ENCODE results near the gene MCIDAS. TPM values are rescaled to one million over a fixed set of nuclear protein-coding genes. Genes with fewer than 3 reads are reported as not detected.

The MCIDAS gene
- total and polyA plus RNA-seq, 2 of the 8 experiments (the other 6 are each of a cell fraction or from before 2014, with no cell fraction given) = 0.15 TPM; not detected in 1

GRCh38 chr5:55171471-55171870 lies 55.6 kb downstream of the MCIDAS start (continued):
- TF ChIP-seq SP4 (IDR thresholded peaks at IDR 0.05; ENCODE audit: low read length) = no peak

MicroRNA genes within 50 kb of the gene (microRNA counts, 767-probe panel; counts per million panel counts)
- microRNA hsa-miR-449a (879 counts per million, percentile 95 among the panel's probes with 10 or more counts), microRNA hsa-miR-449b-5p (879 counts per million, percentile 95 among the panel's probes with 10 or more counts), microRNA hsa-miR-449c-5p (879 counts per million, percentile 95 among the panel's probes with 10 or more counts)

Small RNA genes within 50 kb of the gene (microRNA-seq; reads per million reads assigned to microRNA genes)
- gene MIR449A (ENCODE audit: borderline microRNAs expressed in 2 of 2, borderline number of aligned reads in 2 of 2, borderline replicate concordance in 1 of 2) = 2.6 to 3.9 reads per million in 2 experiments
- 0 reads per million in 2 experiments for gene MIR449B (ENCODE audit: borderline microRNAs expressed in 2 of 2, borderline number of aligned reads in 2 of 2, borderline replicate concordance in 1 of 2)
- 0.23 to 2.6 reads per million in 2 experiments for gene MIR449C (ENCODE audit: borderline microRNAs expressed in 2 of 2, borderline number of aligned reads in 2 of 2, borderline replicate concordance in 1 of 2)

Small RNA genes within 50 kb of the gene (small RNA-seq; reads per million reads assigned to genes)
- 1.2 reads per million for gene MIR449A (ENCODE audit: insufficient read depth)
- 1.0 reads per million for gene MIR449B (ENCODE audit: insufficient read depth)
- gene MIR449C (ENCODE audit: insufficient read depth) = 10.5 reads per million, percentile 83 among the genes with 10 or more reads in this experiment

Other genes starting within 250 kb of the MCIDAS start
- not detected in 2 replicates for gene ESM1, start 241.7 kb downstream of the MCIDAS start, total RNA-seq (2021; fragmentation: NEBNext Ultra II Directional; extraction: Animal tissue kit (Norgen Biotek cat#: 25700))
- gene ESM1, start 241.7 kb downstream of the MCIDAS start, polyA plus RNA-seq (2011; rRNA removed) = not detected in 2 replicates
- gene GZMK, start 203.1 kb downstream of the MCIDAS start, total RNA-seq (2021; fragmentation: NEBNext Ultra II Directional; extraction: Animal tissue kit (Norgen Biotek cat#: 25700)) = not detected in 2 replicates
- gene GZMK, start 203.1 kb downstream of the MCIDAS start, polyA plus RNA-seq (2011; rRNA removed) = not detected in 2 replicates
- gene GZMA, start 124.7 kb downstream of the MCIDAS start, total RNA-seq (2021; fragmentation: NEBNext Ultra II Directional; extraction: Animal tissue kit (Norgen Biotek cat#: 25700)) = not detected in 2 replicates
- not detected in 2 replicates for gene GZMA, start 124.7 kb downstream of the MCIDAS start, polyA plus RNA-seq (2011; rRNA removed)
- gene GPX8, start 67.1 kb downstream of the MCIDAS start, total RNA-seq (2021; fragmentation: NEBNext Ultra II Directional; extraction: Animal tissue kit (Norgen Biotek cat#: 25700)) = 55.5 and 60.4 TPM in 2 replicates
- 11.2 and 19.5 TPM in 2 replicates for gene GPX8, start 67.1 kb downstream of the MCIDAS start, polyA plus RNA-seq (2011; rRNA removed)
- gene CDC20B, start 54.1 kb downstream of the MCIDAS start, total RNA-seq (2021; fragmentation: NEBNext Ultra II Directional; extraction: Animal tissue kit (Norgen Biotek cat#: 25700)) = not detected in 2 replicates
- 0.06 and 0.08 TPM in 2 replicates for gene CDC20B, start 54.1 kb downstream of the MCIDAS start, polyA plus RNA-seq (2011; rRNA removed)
- gene CCNO, start 6.3 kb upstream of the MCIDAS start, total RNA-seq (2021; fragmentation: NEBNext Ultra II Directional; extraction: Animal tissue kit (Norgen Biotek cat#: 25700)) = 0.27 and 0.41 TPM in 2 replicates
- gene CCNO, start 6.3 kb upstream of the MCIDAS start, polyA plus RNA-seq (2011; rRNA removed) = 0.14 and 0.33 TPM in 2 replicates
- gene DHX29, start 80.4 kb upstream of the MCIDAS start, total RNA-seq (2021; fragmentation: NEBNext Ultra II Directional; extraction: Animal tissue kit (Norgen Biotek cat#: 25700)) = 32.1 and 33.0 TPM in 2 replicates
- 2.5 and 3.4 TPM in 2 replicates for gene DHX29, start 80.4 kb upstream of the MCIDAS start, polyA plus RNA-seq (2011; rRNA removed)
- gene MTREX, start 80.7 kb upstream of the MCIDAS start, total RNA-seq (2021; fragmentation: NEBNext Ultra II Directional; extraction: Animal tissue kit (Norgen Biotek cat#: 25700)) = 129 and 130 TPM in 2 replicates
- 11.2 and 16.0 TPM in 2 replicates for gene MTREX, start 80.7 kb upstream of the MCIDAS start, polyA plus RNA-seq (2011; rRNA removed)

Data from H1 (cell line).